Tibial artery (tissue), 4 donors: ENCODE results near the gene AGAP1.

Experiments
- DNase-seq, 2 donors: peaks; one replicate each; pipeline ENCODE4 v3.0.0-alpha.2; 2019
- H3K27ac ChIP-seq, 2 donors: fragments of 200-600 bp; sonication (generic) in 1 of 2; 1 replicate in 1 of 2; 2 replicates in 1 of 2; pipeline ENCODE4 v1.5.1; 2018 to 2019; ENCODE audit warnings: mild to moderate bottlenecking in 1 of 2
- H3K27me3 ChIP-seq, 2 donors: fragments of 200-600 bp; sonication (generic) in 1 of 2; one replicate each; pipeline versions ENCODE4 v1.5.1 to v1.6.0; 2016 to 2019
- H3K36me3 ChIP-seq, 3 donors: fragments of 200-600 bp; sonication (generic) in 2 of 3; one replicate each; pipeline ENCODE4 v1.5.1; 2016 to 2019; ENCODE audit warnings: mild to moderate bottlenecking in 2 of 3
- H3K4me1 ChIP-seq, 4 donors: fragments of 200-600 bp; sonication (generic) in 2 of 4; 1 replicate in 3 of 4; 2 replicates in 1 of 4; pipeline ENCODE4 v1.5.1; 2016 to 2019
- H3K4me3 ChIP-seq, 2 donors: fragments of 200-600 bp; sonication (generic) in 1 of 2; 1 replicate in 1 of 2; 2 replicates in 1 of 2; pipeline ENCODE4 v1.5.1; 2018 to 2019; ENCODE audit warnings: mild to moderate bottlenecking in 2 of 2
- H3K9me3 ChIP-seq, 3 donors: fragments of 200-600 bp; sonication (generic) in 1 of 3; one replicate each; pipeline ENCODE4 v1.5.1; 2016 to 2019
- intact Hi-C: fragments of 100-400 bp; cut with DNase I; formaldehyde crosslinking; loops from one replicate; pipeline ENCODE4 v1.15.0; 2023; ENCODE audit warnings: low total_unique reads
- TF ChIP-seq, protein P1 (sequence below), 2 experiments: fragments of 200-600 bp in 1 of 2; fragments of 450-650 bp in 1 of 2; IDR thresholded peaks; one replicate each; pipeline ENCODE4 v1.5.1; 2017 to 2019; ENCODE audit warnings: antibody characterized with exemption in 2 of 2, mild to moderate bottlenecking in 1 of 2, moderate library complexity in 1 of 2

AGAP1 gene

DNA sequence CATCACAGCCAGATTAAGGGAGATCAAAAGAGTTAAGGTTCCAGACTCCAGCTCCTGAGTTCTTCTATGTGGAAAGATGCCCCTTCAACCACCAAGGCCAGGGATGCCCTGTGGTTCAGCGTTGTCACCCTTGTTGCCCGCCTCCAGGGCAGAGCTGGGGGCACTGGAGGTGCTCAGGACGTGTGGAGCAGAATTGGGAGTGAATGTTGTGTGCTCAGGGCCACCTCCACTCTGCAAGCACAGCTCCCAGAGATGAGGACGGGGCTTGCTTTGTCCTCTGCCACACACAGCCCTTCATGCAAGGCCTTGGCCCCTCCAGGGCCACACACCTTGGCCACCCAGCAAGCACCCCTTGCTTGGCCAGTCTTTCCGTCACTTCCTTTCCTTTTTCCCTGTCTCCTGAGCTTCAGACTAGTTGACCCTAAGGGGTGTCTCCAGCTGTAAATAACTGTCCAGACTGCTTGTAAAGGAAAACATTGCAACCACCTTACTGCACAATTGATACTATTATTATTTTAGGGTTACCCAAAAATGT lies 103.3 kb downstream of the AGAP1 start:
- no peak for DNase-seq
- no peak overlapping the region for H3K4me3 ChIP-seq
- no peaks in the 10 kb centered on the region for H3K9me3 ChIP-seq
- H3K27me3 ChIP-seq, result no peaks in the 10 kb centered on the region
- TF ChIP-seq, protein P1, sequence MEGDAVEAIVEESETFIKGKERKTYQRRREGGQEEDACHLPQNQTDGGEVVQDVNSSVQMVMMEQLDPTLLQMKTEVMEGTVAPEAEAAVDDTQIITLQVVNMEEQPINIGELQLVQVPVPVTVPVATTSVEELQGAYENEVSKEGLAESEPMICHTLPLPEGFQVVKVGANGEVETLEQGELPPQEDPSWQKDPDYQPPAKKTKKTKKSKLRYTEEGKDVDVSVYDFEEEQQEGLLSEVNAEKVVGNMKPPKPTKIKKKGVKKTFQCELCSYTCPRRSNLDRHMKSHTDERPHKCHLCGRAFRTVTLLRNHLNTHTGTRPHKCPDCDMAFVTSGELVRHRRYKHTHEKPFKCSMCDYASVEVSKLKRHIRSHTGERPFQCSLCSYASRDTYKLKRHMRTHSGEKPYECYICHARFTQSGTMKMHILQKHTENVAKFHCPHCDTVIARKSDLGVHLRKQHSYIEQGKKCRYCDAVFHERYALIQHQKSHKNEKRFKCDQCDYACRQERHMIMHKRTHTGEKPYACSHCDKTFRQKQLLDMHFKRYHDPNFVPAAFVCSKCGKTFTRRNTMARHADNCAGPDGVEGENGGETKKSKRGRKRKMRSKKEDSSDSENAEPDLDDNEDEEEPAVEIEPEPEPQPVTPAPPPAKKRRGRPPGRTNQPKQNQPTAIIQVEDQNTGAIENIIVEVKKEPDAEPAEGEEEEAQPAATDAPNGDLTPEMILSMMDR (IDR thresholded peaks at IDR 0.05), result no peak
- no peaks in the 10 kb centered on the region for H3K4me1 ChIP-seq
- H3K27ac ChIP-seq, result no peak overlapping the region
- H3K36me3 ChIP-seq, result no peaks in the 10 kb centered on the region
- intact Hi-C loops, result loop anchor here (5.0 kb wide), 2 partner anchors 75 to 150 kb away; no protein-coding TSS in a partner anchor

GRCh38 chr2:235598026-235598425 lies 104.2 kb downstream of the AGAP1 start:
- TF ChIP-seq, protein P1 (IDR thresholded peaks at IDR 0.05), result no peak
- Histone ChIP-seq H3K27ac (no peak overlapping the region), H3K4me1 (no peaks in the 10 kb centered on the region), H3K9me3 (no peaks in the 10 kb centered on the region), H3K27me3 (no peaks in the 10 kb centered on the region), H3K36me3 (no peaks in the 10 kb centered on the region), H3K4me3 (no peak overlapping the region)
- intact Hi-C loops, result loop anchor here (5.0 kb wide), 2 partner anchors 74 to 149 kb away; no protein-coding TSS in a partner anchor
- no peak for DNase-seq

DNA sequence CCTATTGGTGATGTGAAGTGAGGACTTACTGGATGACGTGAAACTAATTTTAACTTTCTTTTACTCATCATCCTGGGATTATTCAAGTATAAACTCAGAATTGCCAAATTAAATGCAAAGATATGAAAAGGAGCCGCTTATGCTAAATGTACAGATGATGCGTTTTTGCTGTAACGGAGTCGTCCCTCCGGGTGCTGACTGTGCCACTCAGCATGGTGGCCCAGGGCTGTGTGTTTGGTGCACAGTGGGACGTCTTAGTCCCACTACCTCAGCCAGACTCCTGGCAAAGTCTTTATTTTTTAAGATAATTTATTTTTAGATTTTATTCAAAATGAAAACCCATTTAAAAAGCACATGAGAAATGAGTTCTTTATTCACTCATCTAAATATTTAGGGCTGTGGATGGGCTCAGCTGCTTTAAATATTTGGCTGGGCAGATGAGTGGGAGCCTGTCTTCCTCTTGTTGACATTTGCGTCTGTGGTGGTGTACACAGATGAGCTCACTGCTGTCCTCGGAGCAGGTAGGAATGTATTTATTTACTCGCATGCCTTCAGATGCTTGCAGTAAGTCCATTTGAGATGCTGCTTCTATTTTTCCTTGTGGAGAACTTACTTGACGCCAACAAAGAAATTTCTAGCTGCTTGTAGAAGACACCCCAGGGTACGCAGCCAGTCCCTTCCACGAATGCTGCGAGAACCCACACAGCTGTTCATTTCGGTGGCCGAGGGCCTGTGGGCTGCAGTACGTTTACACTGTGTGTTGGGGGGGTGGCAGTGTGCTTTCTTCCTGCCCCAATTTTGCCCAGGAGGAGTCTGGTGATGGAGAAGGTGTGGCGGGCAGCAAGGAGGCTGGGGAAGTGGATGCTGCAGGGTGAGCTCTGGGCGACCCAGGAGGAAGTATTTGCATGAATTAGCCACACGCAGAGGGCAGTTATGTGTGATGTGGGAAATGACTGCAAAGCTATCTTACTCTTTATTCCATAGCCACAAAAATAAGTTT lies 105.0 kb downstream of the AGAP1 start:
- Histone ChIP-seq H3K27ac (no peak overlapping the region), H3K27me3 (no peaks in the 10 kb centered on the region), H3K36me3 (no peaks in the 10 kb centered on the region), H3K4me1 (no peaks in the 10 kb centered on the region), H3K4me3 (no peak overlapping the region), H3K9me3 (no peaks in the 10 kb centered on the region)
- DNase-seq, result no peak
- intact Hi-C loops, result loop anchor here (5.0 kb wide), 2 partner anchors 73 to 148 kb away; no protein-coding TSS in a partner anchor
- TF ChIP-seq, protein P1 (IDR thresholded peaks at IDR 0.05), result no peak

- H3K4me3 ChIP-seq, result no peak overlapping the region
- no peaks in the 10 kb centered on the region for H3K4me1 ChIP-seq
- no peaks in the 10 kb centered on the region for H3K27me3 ChIP-seq
- no peaks in the 10 kb centered on the region for H3K36me3 ChIP-seq
- TF ChIP-seq, protein P1 (IDR thresholded peaks at IDR 0.05), result no peak
- intact Hi-C loops, result loop anchor here (5.0 kb wide), 2 partner anchors 73 to 148 kb away; no protein-coding TSS in a partner anchor
- H3K27ac ChIP-seq, result no peak overlapping the region
- no peaks in the 10 kb centered on the region for H3K9me3 ChIP-seq
- DNase-seq, result no peak
Measured at GRCh38 chr2:235599596-235600338, 105.9 kb downstream of the AGAP1 start.

DNA sequence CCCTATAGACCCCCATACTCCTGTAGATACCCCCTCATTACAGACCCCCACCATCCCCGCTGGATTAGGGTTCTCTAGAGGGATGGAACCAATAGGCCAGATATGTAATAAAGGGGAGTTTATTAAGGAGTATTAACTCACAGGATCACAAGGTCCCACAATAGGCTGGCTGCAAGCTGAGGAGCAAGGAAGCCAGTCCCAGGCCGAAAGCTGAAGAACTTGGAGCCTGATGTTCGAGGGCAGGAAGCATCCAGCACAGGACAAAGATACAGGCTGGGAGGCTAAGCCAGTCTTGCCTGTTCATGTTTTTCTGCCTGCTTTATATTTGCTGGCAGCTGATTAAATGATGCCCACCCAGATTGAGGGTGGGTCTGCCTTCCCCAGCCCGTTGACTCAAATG lies 106.6 kb downstream of the AGAP1 start:
- no peaks in the 10 kb centered on the region for H3K36me3 ChIP-seq
- intact Hi-C loops, result no loop called here
- H3K4me3 ChIP-seq, result no peak overlapping the region
- TF ChIP-seq, protein P1 (IDR thresholded peaks at IDR 0.05), result no peak
- peaks cover 0 to under 1% (median under 1%) of the 10 kb centered on the region in 4 donors for H3K4me1 ChIP-seq
- no peak for DNase-seq
- H3K27ac ChIP-seq, result no peak overlapping the region
- H3K27me3 ChIP-seq, result no peaks in the 10 kb centered on the region
- H3K9me3 ChIP-seq, result no peaks in the 10 kb centered on the region
